Measurements from ENCODE around the gene TMOD2. TPM values are rescaled to one million over a fixed set of nuclear protein-coding genes. Genes with fewer than 3 reads are reported as not detected.

Gene TMOD2
- total RNA-seq, 2 donors from 2014 or later, result 2.4 to 8.9 TPM

DNA sequence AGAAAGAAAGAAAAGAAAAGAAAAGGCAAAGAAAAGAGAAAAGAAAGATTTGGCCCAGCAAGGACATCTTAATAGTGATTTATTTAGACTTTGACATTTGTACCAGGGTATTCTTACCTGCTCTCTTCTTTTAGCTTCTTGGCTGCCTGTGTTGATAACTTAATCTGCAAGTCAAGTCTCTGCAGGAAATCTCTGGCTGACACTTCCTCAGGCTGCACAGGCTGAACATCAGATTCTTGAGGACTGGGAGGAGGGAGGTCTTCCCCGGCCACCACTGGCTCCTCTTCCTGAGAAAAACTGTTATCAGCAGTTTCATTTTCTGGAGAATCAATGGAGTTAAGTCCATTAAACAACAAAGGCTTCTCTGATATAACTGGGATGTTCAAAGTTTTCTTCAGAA lies 26.7 kb upstream of the TMOD2 start:
- no peak overlapping the region for H3K4me3 ChIP-seq
- DNase-seq (ENCODE audit: low spot score), result no peak
- intact Hi-C loops (cut with DNase I), result no loop called here
- WGBS, result 29% methylated on average over 1 of the region's 1 CpG
- no peak overlapping the region for H3K27ac ChIP-seq
- H3K27me3 ChIP-seq (replicated peaks; ENCODE audit: insufficient read depth), result no peaks in the 10 kb centered on the region
- peaks cover 5% of the 10 kb centered on the region for H3K4me1 ChIP-seq (replicated peaks)
- H3K36me3 ChIP-seq, result no peaks in the 10 kb centered on the region
- no peak for TF ChIP-seq CTCF (IDR thresholded peaks at IDR 0.05)
- TF ChIP-seq POLR2AphosphoS5 (IDR thresholded peaks at IDR 0.05), result no peak
- no peak for TF ChIP-seq POLR2A (IDR thresholded peaks at IDR 0.05)
- H3K9me3 ChIP-seq, result no peaks in the 10 kb centered on the region

DNA sequence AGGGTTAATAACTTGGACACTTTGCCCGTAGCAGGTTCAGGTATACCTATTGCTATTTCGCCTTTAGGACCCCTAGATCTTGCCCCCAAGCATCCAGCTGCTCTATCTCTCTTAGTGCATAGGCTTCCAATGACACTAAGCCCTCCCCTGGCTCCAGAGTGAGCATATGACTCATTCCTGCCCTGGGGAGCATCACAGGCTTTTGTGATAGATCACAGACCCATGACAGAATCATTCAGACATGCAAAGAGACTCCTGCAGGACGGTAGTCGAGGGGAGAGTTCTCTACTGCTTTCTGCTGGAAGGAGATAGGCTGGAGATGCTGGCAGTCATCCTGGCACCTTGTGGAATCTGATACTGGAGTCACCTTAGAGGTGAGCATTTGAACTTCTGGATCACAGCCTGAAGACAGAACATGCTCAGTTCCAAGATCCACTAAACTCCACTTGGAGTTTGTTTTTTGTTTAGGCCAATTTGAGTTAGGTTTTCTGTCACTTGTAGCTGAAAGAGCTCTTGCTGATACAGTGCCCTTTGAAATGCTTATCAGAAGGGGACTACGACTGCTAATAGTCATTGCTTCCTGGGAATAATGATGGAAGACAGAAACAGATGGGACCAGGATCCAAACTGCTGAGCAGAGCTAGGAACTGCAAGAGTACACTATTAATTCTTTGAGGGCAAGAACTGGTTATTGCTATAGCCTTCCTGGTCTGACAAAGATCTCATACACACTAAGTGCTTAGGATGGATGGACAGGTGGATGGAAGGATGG lies 24.9 kb upstream of the TMOD2 start:
- no peaks in the 10 kb centered on the region for H3K36me3 ChIP-seq
- no peaks in the 10 kb centered on the region for H3K9me3 ChIP-seq
- DNase-seq (ENCODE audit: low spot score), result no peak
- 32% methylated on average over 5 of the region's 5 CpGs for WGBS
- peak; percentile 24 for TF ChIP-seq POLR2AphosphoS5 (IDR thresholded peaks at IDR 0.05)
- TF ChIP-seq CTCF (IDR thresholded peaks at IDR 0.05), result no peak
- intact Hi-C loops (cut with DNase I), result no loop called here
- H3K27me3 ChIP-seq (replicated peaks; ENCODE audit: insufficient read depth), result no peaks in the 10 kb centered on the region
- no peak overlapping the region for H3K4me3 ChIP-seq
- no peak overlapping the region for H3K27ac ChIP-seq
- H3K4me1 ChIP-seq (replicated peaks), result peaks cover 5% of the 10 kb centered on the region

- H3K27ac ChIP-seq, result no peak overlapping the region
- 79% methylated on average over 4 of the region's 4 CpGs for WGBS
Measured at GRCh38 chr15:51727141-51727897, 24.1 kb upstream of the TMOD2 start.

GRCh38 chr15:51731549-51732267 lies 19.7 kb upstream of the TMOD2 start:
- Histone ChIP-seq H3K9me3 (no peaks in the 10 kb centered on the region), H3K27me3 (replicated peaks; ENCODE audit: insufficient read depth) (no peaks in the 10 kb centered on the region), H3K27ac (peak overlapping the region; percentile 60 to 64), H3K4me3 (peak overlapping the region in 1 of 2 donors; percentile 14), H3K36me3 (no peaks in the 10 kb centered on the region), H3K4me1 (replicated peaks) (no peaks in the 10 kb centered on the region)
- TF ChIP-seq CTCF (IDR thresholded peaks at IDR 0.05), result no peak
- TF ChIP-seq POLR2A (IDR thresholded peaks at IDR 0.05), result no peak
- TF ChIP-seq POLR2AphosphoS5 (IDR thresholded peaks at IDR 0.05), result peak; percentile 10
- DNase-seq (ENCODE audit: low spot score), result no peak
- WGBS, result 50% methylated on average over 5 of the region's 5 CpGs
- intact Hi-C loops (cut with DNase I), result no loop called here

More at GRCh38 chr15:51727141-51727897, 24.1 kb upstream of the TMOD2 start:
- intact Hi-C loops (cut with DNase I), result no loop called here
- Histone ChIP-seq H3K9me3 (no peaks in the 10 kb centered on the region), H3K36me3 (no peaks in the 10 kb centered on the region), H3K4me1 (replicated peaks) (peaks cover 5% of the 10 kb centered on the region), H3K27me3 (replicated peaks; ENCODE audit: insufficient read depth) (no peaks in the 10 kb centered on the region), H3K4me3 (no peak overlapping the region)
- no peak for DNase-seq (ENCODE audit: low spot score)
- no peak for TF ChIP-seq CTCF (IDR thresholded peaks at IDR 0.05)
- TF ChIP-seq POLR2AphosphoS5 (IDR thresholded peaks at IDR 0.05), result no peak
- no peak for TF ChIP-seq POLR2A (IDR thresholded peaks at IDR 0.05)
